ENCODE data around the gene IGF2.

DNA sequence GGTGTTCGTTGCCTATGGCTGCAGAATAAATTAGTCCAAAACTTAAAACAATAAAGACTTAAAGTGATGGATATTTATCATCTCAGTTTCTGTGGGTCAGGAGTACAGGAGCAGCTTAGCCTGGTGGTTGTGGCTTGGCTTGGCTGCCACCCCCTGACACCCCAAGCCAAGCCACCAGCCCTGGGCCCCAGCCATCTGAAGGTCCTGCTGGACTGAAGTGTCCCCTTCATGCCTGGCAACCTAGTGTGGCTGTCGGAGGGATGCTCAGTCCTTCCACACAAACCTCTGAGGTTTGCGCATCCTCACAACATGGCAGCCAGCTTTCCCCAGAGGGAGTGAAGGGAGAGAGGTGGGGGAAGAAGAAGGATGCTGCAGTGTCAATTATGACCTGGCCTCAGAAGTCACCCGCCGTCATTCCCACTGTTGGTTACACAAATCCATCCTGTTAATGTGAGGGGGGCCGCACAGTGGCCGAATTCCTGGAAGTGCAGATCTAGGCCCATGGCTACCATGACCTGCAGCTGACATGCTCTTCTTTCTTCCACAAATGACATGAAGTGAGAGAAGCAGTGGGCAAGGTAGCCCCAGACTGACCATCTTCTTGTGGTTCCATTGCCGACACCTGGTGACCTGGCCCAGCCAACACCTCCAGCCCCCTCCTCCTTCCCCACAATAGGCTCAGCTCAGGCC is 31.1 kb downstream of the IGF2 start:
- TF ChIP-seq, protein P1, sequence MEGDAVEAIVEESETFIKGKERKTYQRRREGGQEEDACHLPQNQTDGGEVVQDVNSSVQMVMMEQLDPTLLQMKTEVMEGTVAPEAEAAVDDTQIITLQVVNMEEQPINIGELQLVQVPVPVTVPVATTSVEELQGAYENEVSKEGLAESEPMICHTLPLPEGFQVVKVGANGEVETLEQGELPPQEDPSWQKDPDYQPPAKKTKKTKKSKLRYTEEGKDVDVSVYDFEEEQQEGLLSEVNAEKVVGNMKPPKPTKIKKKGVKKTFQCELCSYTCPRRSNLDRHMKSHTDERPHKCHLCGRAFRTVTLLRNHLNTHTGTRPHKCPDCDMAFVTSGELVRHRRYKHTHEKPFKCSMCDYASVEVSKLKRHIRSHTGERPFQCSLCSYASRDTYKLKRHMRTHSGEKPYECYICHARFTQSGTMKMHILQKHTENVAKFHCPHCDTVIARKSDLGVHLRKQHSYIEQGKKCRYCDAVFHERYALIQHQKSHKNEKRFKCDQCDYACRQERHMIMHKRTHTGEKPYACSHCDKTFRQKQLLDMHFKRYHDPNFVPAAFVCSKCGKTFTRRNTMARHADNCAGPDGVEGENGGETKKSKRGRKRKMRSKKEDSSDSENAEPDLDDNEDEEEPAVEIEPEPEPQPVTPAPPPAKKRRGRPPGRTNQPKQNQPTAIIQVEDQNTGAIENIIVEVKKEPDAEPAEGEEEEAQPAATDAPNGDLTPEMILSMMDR (IDR thresholded peaks at IDR 0.05), result no peak
- TF ChIP-seq POLR2A (IDR thresholded peaks at IDR 0.05), result no peak
